DND-41 (cell line): ENCODE data around the gene BEST2.

ENCODE experiments used
- ATAC-seq: fragments of 200-7000 bp; cut with Tn5 transposase; 3 replicates; pipeline ENCODE4 v1.9.1; 2021; ENCODE audit warnings: low read depth; ENCODE audit not compliant: insufficient read depth
- DNase-seq: peaks from one replicate; pipeline ENCODE4 v3.0.0-alpha.2; 2020
- H2AFZ ChIP-seq: 2 replicates; pipeline ENCODE4 v1.6.0; 2012; ENCODE audit warnings: low read depth, low read length
- H3K27ac ChIP-seq: 2 replicates; pipeline ENCODE4 v1.5.1; 2012; ENCODE audit warnings: low read length, inconsistent platforms
- H3K27me3 ChIP-seq: fragments of 200-600 bp; sonication (generic); 2 replicates; pipeline ENCODE4 v1.6.0; 2012; ENCODE audit warnings: low read length, mild to moderate bottlenecking, inconsistent platforms; ENCODE audit not compliant: insufficient read depth, poor library complexity
- H3K36me3 ChIP-seq: 2 replicates; pipeline ENCODE4 v1.5.1; 2012; ENCODE audit warnings: low read length, inconsistent platforms; ENCODE audit not compliant: insufficient read depth
- H3K4me1 ChIP-seq: 2 replicates; pipeline ENCODE4 v1.5.1; 2012; ENCODE audit warnings: mild to moderate bottlenecking, low read length; ENCODE audit not compliant: insufficient read depth
- H3K4me2 ChIP-seq: 2 replicates; pipeline ENCODE4 v1.6.0; 2012; ENCODE audit warnings: mild to moderate bottlenecking, moderate library complexity, low read length, inconsistent platforms; ENCODE audit not compliant: insufficient read depth
- H3K4me3 ChIP-seq, 2 experiments: fragments of 200-600 bp in 1 of 2; shearing (Covaris generic) in 1 of 2; 2 replicates each; pipeline ENCODE4 v1.5.1; 2012 to 2016; ENCODE audit warnings: inconsistent platforms in 2 of 2, low read length in 2 of 2, mild to moderate bottlenecking in 2 of 2, low read depth in 1 of 2, moderate library complexity in 1 of 2
- H3K79me2 ChIP-seq: 2 replicates; pipeline ENCODE4 v1.6.0; 2012; ENCODE audit warnings: low read length, inconsistent platforms; ENCODE audit not compliant: insufficient read depth
- H3K9ac ChIP-seq: 2 replicates; pipeline ENCODE4 v1.6.0; 2012; ENCODE audit warnings: low read depth, mild to moderate bottlenecking, inconsistent platforms, low read length, moderate library complexity
- H3K9me3 ChIP-seq: 2 replicates; pipeline ENCODE4 v1.5.1; 2012; ENCODE audit warnings: low read length, moderate library complexity, mild to moderate bottlenecking, inconsistent platforms; ENCODE audit not compliant: insufficient read depth, severe bottlenecking
- H4K20me1 ChIP-seq: 2 replicates; pipeline ENCODE4 v1.6.0; 2012; ENCODE audit warnings: low read length; ENCODE audit not compliant: insufficient read depth
- CTCF ChIP-seq: IDR thresholded peaks from 2 replicates; pipeline ENCODE4 v1.5.1; 2012; ENCODE audit warnings: borderline replicate concordance, low read length, moderate library complexity, mild to moderate bottlenecking; ENCODE audit not compliant: poor library complexity, severe bottlenecking; ENCODE audit errors: extremely low read depth
- EZH2 ChIP-seq: IDR thresholded peaks from 3 replicates; pipeline ENCODE4 v1.6.1; 2012; ENCODE audit warnings: borderline replicate concordance, low read depth, mild to moderate bottlenecking, moderate library complexity, low read length, inconsistent platforms; ENCODE audit not compliant: severe bottlenecking

Gene BEST2

GRCh38 chr19:12779162-12779993, 27.8 kb downstream of the BEST2 start:
- peak; percentile 37 for DNase-seq
- Histone ChIP-seq H3K9ac (peak overlapping the region; percentile 63), H3K4me3 (peak overlapping the region in 1 of 2 experiments; percentile 63; a peak in 2 of 4 replicates), H3K4me2 (peak overlapping the region; percentile 90), H2AFZ (peak overlapping the region; percentile 78), H3K27ac (peak overlapping the region; percentile 80), H3K79me2 (no peaks in the 10 kb centered on the region), H3K9me3 (no peaks in the 10 kb centered on the region), H4K20me1 (no peaks in the 10 kb centered on the region), H3K27me3 (no peaks in the 10 kb centered on the region), H3K36me3 (no peaks in the 10 kb centered on the region), H3K4me1 (peaks cover 70% of the 10 kb centered on the region)
- TF ChIP-seq EZH2 (no peak), CTCF (peak; percentile 31)
- no peak for ATAC-seq

DNA sequence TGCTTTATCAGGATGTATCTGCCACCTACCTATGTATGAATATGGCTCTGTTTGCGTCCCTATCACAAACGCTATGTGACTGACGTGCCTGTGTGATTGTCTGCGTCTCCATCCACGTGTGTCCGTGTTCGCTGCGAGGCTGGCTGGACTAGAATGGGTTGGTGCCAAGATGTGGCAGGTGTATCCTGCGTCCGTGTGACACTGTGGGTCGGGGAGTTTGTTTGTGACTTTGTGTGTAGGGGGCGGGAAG, 30.5 kb downstream of the BEST2 start:
- TF ChIP-seq EZH2 (no peak), CTCF (no peak)
- ATAC-seq (no peak), DNase-seq (no peak)
- Histone ChIP-seq H3K27me3 (no peaks in the 10 kb centered on the region), H3K9me3 (no peaks in the 10 kb centered on the region), H3K27ac (peak overlapping the region; percentile 76), H3K79me2 (no peaks in the 10 kb centered on the region), H3K9ac (peak overlapping the region; percentile 84), H3K4me1 (peaks cover 73% of the 10 kb centered on the region), H2AFZ (peak overlapping the region; percentile 65), H3K36me3 (no peaks in the 10 kb centered on the region), H3K4me3 (peak overlapping the region; percentile 31 to 77; a peak in 3 of 4 replicates), H4K20me1 (no peaks in the 10 kb centered on the region; the same call in 1 of the 2 replicates), H3K4me2 (peak overlapping the region; percentile 97)

DNA sequence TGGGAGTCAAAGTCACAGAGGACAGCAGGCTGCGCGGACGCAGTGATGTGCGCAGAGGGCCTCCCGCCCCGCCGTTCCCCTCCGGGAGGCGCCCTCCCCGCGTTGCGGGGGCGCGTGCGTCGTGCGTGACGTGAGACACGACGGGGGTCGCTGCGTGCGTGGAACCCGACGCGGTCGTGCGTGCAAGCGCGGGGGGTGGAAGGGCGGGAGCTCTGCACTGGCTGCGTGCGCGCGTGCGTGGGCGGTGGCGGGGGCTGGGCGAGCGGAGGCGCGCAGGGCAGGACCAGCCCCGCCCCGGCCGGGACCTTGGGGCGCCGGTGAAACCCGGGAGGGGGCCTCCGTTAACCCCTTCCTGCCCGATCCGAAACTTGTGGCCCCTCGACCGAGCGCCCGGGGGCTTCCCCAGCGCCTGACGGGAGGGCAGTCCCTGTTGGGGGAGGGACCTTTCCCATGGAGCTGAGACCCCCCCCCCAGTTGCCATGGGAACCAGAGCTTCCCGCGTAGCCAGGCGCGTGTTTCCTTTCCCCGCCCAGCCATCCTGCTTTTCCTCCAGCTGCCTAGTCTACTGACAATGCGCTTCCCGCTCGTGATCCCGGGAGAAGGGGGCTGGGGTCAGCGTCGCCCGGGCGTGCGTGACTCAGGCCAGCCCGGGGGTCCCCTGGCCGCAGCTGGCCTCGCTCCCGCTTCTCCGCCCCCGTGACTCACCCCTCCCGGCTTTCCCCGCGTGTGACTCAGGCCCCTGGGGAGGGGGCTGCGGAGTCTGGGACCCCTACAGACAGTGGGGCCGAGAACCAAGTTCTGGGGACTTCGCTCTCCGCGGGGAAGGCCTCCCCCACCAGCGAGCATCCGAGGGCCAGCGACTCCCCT, 31.1 kb downstream of the BEST2 start:
- Histone ChIP-seq H3K4me3 (peak overlapping the region; percentile 31 to 77; a peak in 3 of 4 replicates), H3K9me3 (no peaks in the 10 kb centered on the region), H3K4me2 (peak overlapping the region; percentile 97), H3K9ac (peak overlapping the region; percentile 84), H3K27ac (peak overlapping the region; percentile 76), H3K36me3 (no peaks in the 10 kb centered on the region), H3K27me3 (no peaks in the 10 kb centered on the region), H2AFZ (peak overlapping the region; percentile 65), H4K20me1 (no peaks in the 10 kb centered on the region; the same call in 1 of the 2 replicates), H3K4me1 (peaks cover 67% of the 10 kb centered on the region), H3K79me2 (no peaks in the 10 kb centered on the region)
- ATAC-seq (peak; percentile 43), DNase-seq (peak; percentile 85)
- TF ChIP-seq CTCF = peak; percentile 36
- no peak for TF ChIP-seq EZH2
